Measurements from ENCODE around the gene ARFRP1.

The ARFRP1 gene

GRCh38 chr20:63697357-63697867 is 10.4 kb downstream of the ARFRP1 start:
- TF ChIP-seq CTCF (IDR thresholded peaks at IDR 0.05; ENCODE audit: low read depth, low read length): no peak
- no peak for DNase-seq (ENCODE audit: low read depth, low spot score)
- H3K4me3 ChIP-seq (ENCODE audit: low read depth, low read length): peak overlapping the region; percentile 53
- in situ Hi-C loops (cut with HindIII; ENCODE audit: low sequenced_read_pairs): no loop called here

- no peak for TF ChIP-seq CTCF (IDR thresholded peaks at IDR 0.05; ENCODE audit: low read depth, low read length)
- DNase-seq (ENCODE audit: low read depth, low spot score): no peak
- H3K4me3 ChIP-seq (ENCODE audit: low read depth, low read length): peak within 1 kb of the TSS; percentile 53
- in situ Hi-C loops (cut with HindIII; ENCODE audit: low sequenced_read_pairs): no loop called here
Observed at GRCh38 chr20:63696628-63697356, 11.0 kb downstream of the ARFRP1 start, which contains the start of gene TNFRSF6B. Gene TNFRSF6B (plus strand): TSS chr20:63696652. CDS start chr20:63696768, 116 bp downstream.

GRCh38 chr20:63696306-63696627 is 11.5 kb downstream of the ARFRP1 start:
- no peak for TF ChIP-seq CTCF (IDR thresholded peaks at IDR 0.05; ENCODE audit: low read depth, low read length)
- in situ Hi-C loops (cut with HindIII; ENCODE audit: low sequenced_read_pairs): no loop called here
- peak; percentile 55 for DNase-seq (ENCODE audit: low read depth, low spot score)
- peak overlapping the region; percentile 53 for H3K4me3 ChIP-seq (ENCODE audit: low read depth, low read length)

GRCh38 chr20:63695424-63696305 is 12.1 kb downstream of the ARFRP1 start:
- no peak overlapping the region for H3K4me3 ChIP-seq (ENCODE audit: low read depth, low read length)
- in situ Hi-C loops (cut with HindIII; ENCODE audit: low sequenced_read_pairs): no loop called here
- TF ChIP-seq CTCF (IDR thresholded peaks at IDR 0.05; ENCODE audit: low read depth, low read length): no peak
- DNase-seq (ENCODE audit: low read depth, low spot score): no peak

GRCh38 chr20:63694584-63695423 is 13.0 kb downstream of the ARFRP1 start:
- H3K4me3 ChIP-seq (ENCODE audit: low read depth, low read length): no peak overlapping the region
- no peak for TF ChIP-seq CTCF (IDR thresholded peaks at IDR 0.05; ENCODE audit: low read depth, low read length)
- DNase-seq (ENCODE audit: low read depth, low spot score): no peak
- in situ Hi-C loops (cut with HindIII; ENCODE audit: low sequenced_read_pairs): no loop called here

Data from astrocyte of the spinal cord (primary cell).